ENCODE results near the gene TMEM31. TPM values are rescaled to one million over a fixed set of nuclear protein-coding genes. Genes with fewer than 3 reads are reported as not detected.

Gene TMEM31, protein sequence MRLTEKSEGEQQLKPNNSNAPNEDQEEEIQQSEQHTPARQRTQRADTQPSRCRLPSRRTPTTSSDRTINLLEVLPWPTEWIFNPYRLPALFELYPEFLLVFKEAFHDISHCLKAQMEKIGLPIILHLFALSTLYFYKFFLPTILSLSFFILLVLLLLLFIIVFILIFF
- 0.14 to 0.16 TPM in 2 of 5 replicates, not detected in the others for total RNA-seq (2022; extraction: Qiagen RNA extraction; ENCODE audit: low read depth)

DNA sequence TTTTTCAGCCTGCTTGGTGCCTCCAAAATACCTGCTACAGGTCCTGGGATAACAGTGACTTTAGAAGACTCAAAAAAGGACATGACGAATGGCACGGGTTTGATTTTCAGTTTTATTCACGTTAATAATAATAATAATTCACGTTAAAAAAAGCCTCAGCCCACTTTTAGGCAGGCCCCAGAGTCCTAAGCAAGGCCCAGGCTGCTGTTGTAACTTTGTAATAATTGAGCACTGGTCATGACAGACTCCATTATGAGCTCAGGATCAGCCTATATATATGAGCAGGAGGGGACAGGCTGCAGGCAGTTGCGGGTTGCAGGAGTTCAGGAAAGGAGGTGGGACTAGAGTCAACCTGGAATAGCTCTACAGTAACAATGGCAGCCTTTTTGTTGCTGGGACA, at the start of gene TMEM31:
Gene TMEM31 (plus strand): TSS at position 301 of the 400 bp plus-strand sequence. CDS start 1,350 bp downstream, outside the sequence.

DNA sequence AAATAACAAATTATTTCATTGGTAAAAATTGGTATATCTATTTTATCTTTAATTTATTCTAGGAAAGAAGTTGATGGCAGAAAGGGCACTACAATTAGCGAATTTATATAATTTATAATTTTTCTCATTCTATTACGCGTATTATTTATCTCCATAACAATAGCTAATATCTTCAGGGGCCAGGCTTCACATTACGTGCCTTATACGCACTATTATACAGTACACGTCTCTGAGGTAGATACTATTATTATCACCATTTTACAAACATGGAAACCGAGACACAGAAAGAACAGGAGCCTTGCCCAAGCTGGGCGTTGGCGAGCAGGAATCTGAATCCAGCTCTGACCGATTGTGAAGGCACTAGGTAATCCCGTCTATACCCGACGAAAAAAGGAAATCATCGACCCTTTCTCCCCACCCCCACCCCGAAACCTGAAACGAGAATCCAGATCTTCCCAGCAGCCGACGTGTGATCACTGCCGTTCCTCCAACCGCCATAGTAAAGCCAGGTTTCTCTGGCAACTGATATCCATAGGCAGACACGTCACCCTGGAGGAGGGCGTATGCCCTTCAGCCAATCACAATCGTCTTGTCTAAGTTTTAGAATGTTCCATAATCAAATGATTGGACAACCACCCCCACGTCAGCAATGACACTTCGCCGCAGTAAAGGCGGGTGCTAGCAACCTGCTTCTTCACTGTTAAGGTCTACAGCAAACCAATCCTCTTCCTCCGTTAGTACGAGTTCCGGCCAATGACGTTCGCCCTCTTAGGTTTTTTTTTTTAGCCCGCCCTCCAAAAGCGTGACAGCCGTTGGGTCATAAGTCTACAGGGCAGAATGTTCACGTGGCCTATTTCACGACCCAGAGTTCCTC, 24.3 kb upstream of the TMEM31 start, which contains the start of gene MORF4L2:
Gene MORF4L2 (minus strand): TSS at position 501 of the 874 bp plus-strand sequence. CDS start 9,672 bp downstream, outside the sequence.

Other genes starting within 250 kb of the TMEM31 start
- gene RAB40A, start 191.4 kb upstream of the TMEM31 start, total RNA-seq (2022; extraction: Qiagen RNA extraction; ENCODE audit: low read depth): 0.05 TPM in 1 of 5 replicates, not detected in the others
- gene TCEAL4, start 125.4 kb upstream of the TMEM31 start, total RNA-seq (2022; extraction: Qiagen RNA extraction; ENCODE audit: low read depth): 104 to 152 TPM (median 110 TPM) in 5 replicates
- gene TCEAL3, start 102.9 kb upstream of the TMEM31 start, total RNA-seq (2022; extraction: Qiagen RNA extraction; ENCODE audit: low read depth): 15.3 to 22.4 TPM (median 17.4 TPM) in 5 replicates
- 33.7 to 47.2 TPM (median 37.0 TPM) in 5 replicates for gene TCEAL1, start 81.9 kb upstream of the TMEM31 start, total RNA-seq (2022; extraction: Qiagen RNA extraction; ENCODE audit: low read depth)
- gene MORF4L2, start 24.2 kb upstream of the TMEM31 start, total RNA-seq (2022; extraction: Qiagen RNA extraction; ENCODE audit: low read depth): 428 to 1,006 TPM (median 496 TPM) in 5 replicates
- not detected in 5 replicates for gene PLP1, start 65.9 kb downstream of the TMEM31 start, total RNA-seq (2022; extraction: Qiagen RNA extraction; ENCODE audit: low read depth)
- 0.04 to 0.08 TPM (median 0.06 TPM) in 4 of 5 replicates, not detected in the other for gene RAB9B, start 121.3 kb downstream of the TMEM31 start, total RNA-seq (2022; extraction: Qiagen RNA extraction; ENCODE audit: low read depth)